ENCODE data around the gene PCSK4.
"Not testable (repeated sequence)": the region's sequence is repeated elsewhere in the genome, so short reads cannot be mapped to it uniquely, and the experiment has no call there.

The PCSK4 gene

GRCh38 chr19:1524972-1525325 lies 34.8 kb upstream of the PCSK4 start:
- no peak for DNase-seq (ENCODE audit: low spot score)
- TF ChIP-seq, protein P1, sequence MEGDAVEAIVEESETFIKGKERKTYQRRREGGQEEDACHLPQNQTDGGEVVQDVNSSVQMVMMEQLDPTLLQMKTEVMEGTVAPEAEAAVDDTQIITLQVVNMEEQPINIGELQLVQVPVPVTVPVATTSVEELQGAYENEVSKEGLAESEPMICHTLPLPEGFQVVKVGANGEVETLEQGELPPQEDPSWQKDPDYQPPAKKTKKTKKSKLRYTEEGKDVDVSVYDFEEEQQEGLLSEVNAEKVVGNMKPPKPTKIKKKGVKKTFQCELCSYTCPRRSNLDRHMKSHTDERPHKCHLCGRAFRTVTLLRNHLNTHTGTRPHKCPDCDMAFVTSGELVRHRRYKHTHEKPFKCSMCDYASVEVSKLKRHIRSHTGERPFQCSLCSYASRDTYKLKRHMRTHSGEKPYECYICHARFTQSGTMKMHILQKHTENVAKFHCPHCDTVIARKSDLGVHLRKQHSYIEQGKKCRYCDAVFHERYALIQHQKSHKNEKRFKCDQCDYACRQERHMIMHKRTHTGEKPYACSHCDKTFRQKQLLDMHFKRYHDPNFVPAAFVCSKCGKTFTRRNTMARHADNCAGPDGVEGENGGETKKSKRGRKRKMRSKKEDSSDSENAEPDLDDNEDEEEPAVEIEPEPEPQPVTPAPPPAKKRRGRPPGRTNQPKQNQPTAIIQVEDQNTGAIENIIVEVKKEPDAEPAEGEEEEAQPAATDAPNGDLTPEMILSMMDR (IDR thresholded peaks at IDR 0.05; ENCODE audit: extremely low read depth, missing control alignments): no peak

- TF ChIP-seq, protein P1 (IDR thresholded peaks at IDR 0.05; ENCODE audit: extremely low read depth, missing control alignments): no peak
- DNase-seq (ENCODE audit: low spot score): no peak
Measured at GRCh38 chr19:1524287-1524971, 34.3 kb upstream of the PCSK4 start.

GRCh38 chr19:1523412-1524286 lies 33.5 kb upstream of the PCSK4 start, which contains the start of gene PLK5:
Gene PLK5 (plus strand): TSS chr19:1524077. CDS start chr19:1526997, 2,920 bp downstream.
- no peak for DNase-seq (ENCODE audit: low spot score)
- TF ChIP-seq, protein P1 (IDR thresholded peaks at IDR 0.05; ENCODE audit: extremely low read depth, missing control alignments): no peak

DNA sequence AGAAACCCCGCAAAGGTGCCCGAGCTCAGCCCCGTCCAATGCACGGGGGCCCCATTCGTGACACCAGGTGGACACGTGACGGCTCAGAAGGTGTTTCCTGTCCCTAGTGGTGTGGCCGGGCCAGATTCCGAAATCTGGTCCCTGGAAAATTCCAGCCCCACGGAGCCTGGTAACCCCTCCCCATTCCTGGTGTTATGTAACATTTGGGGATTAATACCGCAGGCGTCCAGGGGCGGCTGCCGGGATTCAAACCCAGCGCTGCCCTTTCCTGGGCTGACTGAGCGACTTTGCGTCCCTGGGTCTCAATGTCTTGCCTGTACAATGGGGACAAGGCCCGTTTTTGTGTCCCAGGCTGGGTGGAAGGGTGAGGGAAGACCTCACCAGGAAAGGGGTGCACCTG lies 32.7 kb upstream of the PCSK4 start:
- no peak for DNase-seq (ENCODE audit: low spot score)
- TF ChIP-seq, protein P1 (IDR thresholded peaks at IDR 0.05; ENCODE audit: extremely low read depth, missing control alignments): no peak

GRCh38 chr19:1522061-1522460 lies 31.9 kb upstream of the PCSK4 start:
- DNase-seq (ENCODE audit: low spot score): no peak
- TF ChIP-seq, protein P1 (IDR thresholded peaks at IDR 0.05; ENCODE audit: extremely low read depth, missing control alignments): no peak

- TF ChIP-seq, protein P1 (IDR thresholded peaks at IDR 0.05; ENCODE audit: extremely low read depth, missing control alignments): no peak
Measured at GRCh38 chr19:1521636-1522035, 31.5 kb upstream of the PCSK4 start.

DNA sequence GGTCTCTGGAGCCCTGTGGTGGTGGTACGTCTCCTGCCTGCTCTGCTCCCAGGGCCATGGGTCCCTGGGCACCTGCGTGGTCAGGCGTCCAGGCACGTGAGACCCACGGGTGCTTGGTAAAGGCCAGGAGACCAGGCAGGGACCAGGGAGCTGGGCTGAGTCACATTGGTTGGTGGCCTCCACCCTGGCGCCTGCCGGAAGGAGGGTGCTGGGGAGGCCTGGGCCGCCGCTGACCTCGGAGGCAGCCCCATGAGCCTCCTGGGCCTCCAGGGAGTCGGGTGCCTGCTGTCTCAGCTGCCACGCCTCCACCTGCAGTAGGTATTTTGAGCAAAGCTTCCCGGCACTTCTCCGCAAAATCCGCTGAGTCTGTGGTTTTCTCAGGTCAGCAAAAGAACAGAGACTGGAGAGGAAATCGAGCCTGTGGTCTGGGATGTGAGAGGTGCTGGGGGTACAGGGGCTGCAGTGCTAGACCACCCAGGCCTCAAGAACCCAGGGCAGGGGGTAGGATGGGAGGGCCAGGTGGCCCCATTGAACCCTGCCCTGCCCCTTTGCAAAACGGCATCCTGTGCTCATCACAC lies 30.1 kb upstream of the PCSK4 start:
- TF ChIP-seq, protein P1 (IDR thresholded peaks at IDR 0.05; ENCODE audit: extremely low read depth, missing control alignments): no peak
- DNase-seq (ENCODE audit: low spot score): no peak

More at GRCh38 chr19:1521636-1522035, 31.5 kb upstream of the PCSK4 start:
- DNase-seq (ENCODE audit: low spot score): no peak

DNA sequence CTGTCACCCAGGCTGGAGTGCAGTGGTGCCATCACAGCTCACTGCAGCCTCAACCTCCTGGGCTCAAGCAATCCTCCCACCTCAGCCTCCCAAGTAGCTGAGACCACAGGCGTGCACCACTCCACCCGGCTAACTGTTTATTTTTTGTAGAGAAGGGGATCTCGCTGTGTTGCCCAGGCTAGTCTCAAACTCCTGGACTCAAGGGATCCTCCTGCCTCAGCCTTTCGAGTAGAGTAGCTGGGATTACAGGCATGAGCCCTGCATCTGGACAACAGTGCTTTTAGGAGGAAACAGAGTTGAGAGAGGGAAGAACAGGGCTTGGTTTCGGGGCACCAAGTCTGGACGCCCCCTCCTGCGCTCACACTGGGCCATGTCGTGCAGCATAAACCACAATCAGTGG lies 29.7 kb upstream of the PCSK4 start:
- DNase-seq (ENCODE audit: low spot score): not testable (repeated sequence)

Data from GM20000 (cell line).